ENCODE measurements around the gene NUCB2.

The NUCB2 gene

GRCh38 chr11:17333799-17334586, 57.5 kb downstream of the NUCB2 start:
- no peak for DNase-seq (ENCODE audit: low read depth)

GRCh38 chr11:17343257-17343656, 66.7 kb downstream of the NUCB2 start:
- H3K4me3 ChIP-seq (replicated peaks; ENCODE audit: low read depth, low read length): no peak overlapping the region
- TF ChIP-seq CTCF (IDR thresholded peaks at IDR 0.05; ENCODE audit: low read length, missing control alignments): no peak
- no peak for DNase-seq (ENCODE audit: low read depth)

More at GRCh38 chr11:17333799-17334586, 57.5 kb downstream of the NUCB2 start:
- no peak for TF ChIP-seq CTCF (IDR thresholded peaks at IDR 0.05; ENCODE audit: low read length, missing control alignments)
- no peak overlapping the region for H3K4me3 ChIP-seq (replicated peaks; ENCODE audit: low read depth, low read length)

GRCh38 chr11:17343907-17344306, 67.4 kb downstream of the NUCB2 start:
- peak; percentile 84 for DNase-seq (ENCODE audit: low read depth)
- no peak overlapping the region for H3K4me3 ChIP-seq (replicated peaks; ENCODE audit: low read depth, low read length)
- no peak for TF ChIP-seq CTCF (IDR thresholded peaks at IDR 0.05; ENCODE audit: low read length, missing control alignments)

- no peak for TF ChIP-seq CTCF (IDR thresholded peaks at IDR 0.05; ENCODE audit: low read length, missing control alignments)
- no peak for DNase-seq (ENCODE audit: low read depth)
- no peak overlapping the region for H3K4me3 ChIP-seq (replicated peaks; ENCODE audit: low read depth, low read length)
Observed at GRCh38 chr11:17347676-17348075, 71.1 kb downstream of the NUCB2 start.

GRCh38 chr11:17350455-17351171, 74.1 kb downstream of the NUCB2 start:
- TF ChIP-seq CTCF (IDR thresholded peaks at IDR 0.05; ENCODE audit: low read length, missing control alignments): no peak
- no peak for DNase-seq (ENCODE audit: low read depth)
- no peak overlapping the region for H3K4me3 ChIP-seq (replicated peaks; ENCODE audit: low read depth, low read length)

GRCh38 chr11:17351172-17351509, 74.6 kb downstream of the NUCB2 start:
- no peak for DNase-seq (ENCODE audit: low read depth)
- H3K4me3 ChIP-seq (replicated peaks; ENCODE audit: low read depth, low read length): peak overlapping the region; percentile 71
- peak; percentile 23 for TF ChIP-seq CTCF (IDR thresholded peaks at IDR 0.05; ENCODE audit: low read length, missing control alignments)
